HG03520 (cell line): ENCODE measurements around the gene ADCYAP1R1.

Source experiments
- ATAC-seq: cut with Tn5 transposase; IDR thresholded peaks from one replicate; pipeline ENCODE4 v1.9.1; 2021; ENCODE audit warnings: mild to moderate bottlenecking, moderate library complexity; ENCODE audit not compliant: unreplicated experiment

The ADCYAP1R1 gene

GRCh38 chr7:31066516-31067130, 14.5 kb downstream of the ADCYAP1R1 start:
- ATAC-seq: no peak

- ATAC-seq: no peak
These were observed 15.4 kb downstream of the ADCYAP1R1 start for GRCh38 chr7:31067491-31067890.

GRCh38 chr7:31068006-31068675, 16.0 kb downstream of the ADCYAP1R1 start:
- no peak for ATAC-seq

- ATAC-seq: no peak
These were observed 17.9 kb downstream of the ADCYAP1R1 start for GRCh38 chr7:31069860-31070555.

- no peak for ATAC-seq
These were observed 19.0 kb downstream of the ADCYAP1R1 start for GRCh38 chr7:31070991-31071644.

GRCh38 chr7:31071645-31072029, 19.5 kb downstream of the ADCYAP1R1 start:
- ATAC-seq: no peak

GRCh38 chr7:31073326-31074119, 21.4 kb downstream of the ADCYAP1R1 start:
- no peak for ATAC-seq

- ATAC-seq: no peak
These were observed 21.9 kb downstream of the ADCYAP1R1 start for GRCh38 chr7:31074120-31074383.

- ATAC-seq: no peak
These were observed 22.4 kb downstream of the ADCYAP1R1 start for GRCh38 chr7:31074403-31075085.

- no peak for ATAC-seq
These were observed 22.9 kb downstream of the ADCYAP1R1 start for GRCh38 chr7:31075086-31075405.

GRCh38 chr7:31076051-31076450, 23.9 kb downstream of the ADCYAP1R1 start:
- no peak for ATAC-seq

GRCh38 chr7:31076641-31077310, 24.7 kb downstream of the ADCYAP1R1 start:
- ATAC-seq: no peak

GRCh38 chr7:31077484-31078362, 25.6 kb downstream of the ADCYAP1R1 start:
- no peak for ATAC-seq

- ATAC-seq: no peak
These were observed 26.4 kb downstream of the ADCYAP1R1 start for GRCh38 chr7:31078363-31078990.

GRCh38 chr7:31079126-31079823, 27.2 kb downstream of the ADCYAP1R1 start:
- ATAC-seq: no peak

- ATAC-seq: no peak
These were observed 27.9 kb downstream of the ADCYAP1R1 start for GRCh38 chr7:31079824-31080511.

GRCh38 chr7:31080763-31081162, 28.7 kb downstream of the ADCYAP1R1 start:
- no peak for ATAC-seq

- no peak for ATAC-seq
These were observed 29.9 kb downstream of the ADCYAP1R1 start for GRCh38 chr7:31082017-31082416.
